OCI-LY1 (cell line): Measurements from ENCODE around the gene NPTX2.

Experiments
- H2AFZ ChIP-seq: fragments of 200-600 bp; sonication (generic), shearing (Covaris generic); 2 replicates; pipeline ENCODE4 v1.6.0; 2014; ENCODE audit warnings: antibody characterized with exemption, mild to moderate bottlenecking, low read length
- H3F3A ChIP-seq: fragments of 200-600 bp; sonication (generic), shearing (Covaris generic); 2 replicates; pipeline ENCODE4 v1.6.0; 2014; ENCODE audit warnings: mild to moderate bottlenecking, antibody characterized with exemption, low read length, moderate library complexity; ENCODE audit not compliant: insufficient read depth
- H3K27ac ChIP-seq: fragments of 200-600 bp; sonication (generic); 2 replicates; pipeline ENCODE4 v1.5.1; 2014; ENCODE audit warnings: low read length, mixed run types, mild to moderate bottlenecking, low read depth; ENCODE audit not compliant: poor library complexity, severe bottlenecking
- H3K27me3 ChIP-seq: fragments of 200-600 bp; sonication (generic); 2 replicates; pipeline ENCODE4 v1.6.0; 2014; ENCODE audit warnings: antibody characterized with exemption, mild to moderate bottlenecking, low read length, moderate library complexity; ENCODE audit not compliant: insufficient read depth
- H3K36me3 ChIP-seq: fragments of 200-600 bp; sonication (generic); 2 replicates; pipeline ENCODE4 v1.6.1; 2014; ENCODE audit warnings: mild to moderate bottlenecking, antibody characterized with exemption, low read length, moderate library complexity, mixed read lengths; ENCODE audit not compliant: insufficient read depth
- H3K4me1 ChIP-seq: fragments of 200-600 bp; sonication (generic); 2 replicates; pipeline ENCODE4 v1.5.1; 2014; ENCODE audit warnings: mild to moderate bottlenecking, low read length, moderate library complexity; ENCODE audit not compliant: insufficient read depth, severe bottlenecking
- H3K4me2 ChIP-seq: fragments of 200-600 bp; sonication (generic), shearing (Covaris generic); 2 replicates; pipeline ENCODE4 v1.6.1; 2014; ENCODE audit warnings: low read length
- H3K4me3 ChIP-seq: fragments of 200-600 bp; sonication (generic); 2 replicates; pipeline ENCODE4 v1.5.1; 2014; ENCODE audit warnings: low read length, low read depth, mild to moderate bottlenecking, mixed read lengths; ENCODE audit not compliant: poor library complexity, severe bottlenecking
- H3K79me2 ChIP-seq: fragments of 200-600 bp; shearing (Covaris generic); 2 replicates; pipeline ENCODE4 v1.6.1; 2016; ENCODE audit warnings: mixed run types, low read length, mixed read lengths; ENCODE audit not compliant: insufficient read depth
- H3K9ac ChIP-seq: fragments of 200-600 bp; sonication (generic), shearing (Covaris generic); 2 replicates; pipeline ENCODE4 v1.6.1; 2014; ENCODE audit warnings: mild to moderate bottlenecking, low read length, mixed read lengths
- H3K9me2 ChIP-seq: fragments of 200-600 bp; sonication (generic), shearing (Covaris generic); 2 replicates; pipeline ENCODE4 v1.6.1; 2014; ENCODE audit warnings: low read depth, mild to moderate bottlenecking, low read length, mixed read lengths
- H3K9me3 ChIP-seq: fragments of 200-600 bp; shearing (Covaris generic); 2 replicates; pipeline ENCODE4 v1.6.1; 2014; ENCODE audit warnings: low read length, mixed read lengths
- H4K20me1 ChIP-seq: fragments of 200-600 bp; sonication (generic), shearing (Covaris generic); 2 replicates; pipeline ENCODE4 v1.6.0; 2016; ENCODE audit warnings: mild to moderate bottlenecking, low read length; ENCODE audit not compliant: insufficient read depth
- EZH2 ChIP-seq: fragments of 200-600 bp; sonication (generic), shearing (Covaris generic); IDR thresholded peaks from 2 replicates; pipeline ENCODE4 v1.8.0; 2017; ENCODE audit warnings: borderline replicate concordance, mixed run types, mild to moderate bottlenecking, antibody characterized with exemption, low read length, moderate library complexity, mixed read lengths
- TF ChIP-seq, protein P1 (sequence below): fragments of 200-600 bp; sonication (generic), shearing (Covaris generic); IDR thresholded peaks from 2 replicates; pipeline ENCODE4 v1.5.1; 2017; ENCODE audit warnings: mild to moderate bottlenecking, antibody characterized with exemption, low read length, moderate library complexity, mixed read lengths

NPTX2 gene

DNA sequence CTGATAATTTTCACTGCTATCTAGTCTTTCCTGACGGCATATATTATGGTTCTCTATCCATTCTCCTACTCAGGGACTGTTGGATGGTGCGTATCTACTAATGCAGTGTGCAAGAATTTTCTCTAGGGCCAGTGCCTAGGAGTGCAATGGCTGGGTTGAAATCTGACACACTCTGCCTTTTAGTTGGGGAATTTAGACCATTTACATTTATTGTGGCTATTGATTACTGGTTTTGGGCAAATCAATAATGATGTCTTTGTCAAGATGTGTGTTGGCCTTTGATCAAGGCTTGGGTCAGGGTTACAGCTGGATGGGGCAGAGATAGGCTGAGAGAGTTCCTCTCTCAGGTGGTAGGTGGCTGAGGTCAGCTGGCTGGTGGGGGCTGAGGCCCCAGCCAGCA lies 21.8 kb downstream of the NPTX2 start:
- Histone ChIP-seq H3K4me3 (no peak overlapping the region), H3K36me3 (peaks cover 5% of the 10 kb centered on the region; the same call in 1 of the 2 replicates), H3K9me3 (peaks cover 14% of the 10 kb centered on the region), H2AFZ (no peak overlapping the region), H4K20me1 (no peaks in the 10 kb centered on the region), H3K4me1 (peaks cover 43% of the 10 kb centered on the region), H3K9me2 (no peaks in the 10 kb centered on the region), H3F3A (peaks cover 12% of the 10 kb centered on the region), H3K4me2 (no peak overlapping the region), H3K27ac (no peak overlapping the region), H3K27me3 (no peaks in the 10 kb centered on the region), H3K79me2 (no peaks in the 10 kb centered on the region), H3K9ac (no peak overlapping the region)
- TF ChIP-seq, protein P1, sequence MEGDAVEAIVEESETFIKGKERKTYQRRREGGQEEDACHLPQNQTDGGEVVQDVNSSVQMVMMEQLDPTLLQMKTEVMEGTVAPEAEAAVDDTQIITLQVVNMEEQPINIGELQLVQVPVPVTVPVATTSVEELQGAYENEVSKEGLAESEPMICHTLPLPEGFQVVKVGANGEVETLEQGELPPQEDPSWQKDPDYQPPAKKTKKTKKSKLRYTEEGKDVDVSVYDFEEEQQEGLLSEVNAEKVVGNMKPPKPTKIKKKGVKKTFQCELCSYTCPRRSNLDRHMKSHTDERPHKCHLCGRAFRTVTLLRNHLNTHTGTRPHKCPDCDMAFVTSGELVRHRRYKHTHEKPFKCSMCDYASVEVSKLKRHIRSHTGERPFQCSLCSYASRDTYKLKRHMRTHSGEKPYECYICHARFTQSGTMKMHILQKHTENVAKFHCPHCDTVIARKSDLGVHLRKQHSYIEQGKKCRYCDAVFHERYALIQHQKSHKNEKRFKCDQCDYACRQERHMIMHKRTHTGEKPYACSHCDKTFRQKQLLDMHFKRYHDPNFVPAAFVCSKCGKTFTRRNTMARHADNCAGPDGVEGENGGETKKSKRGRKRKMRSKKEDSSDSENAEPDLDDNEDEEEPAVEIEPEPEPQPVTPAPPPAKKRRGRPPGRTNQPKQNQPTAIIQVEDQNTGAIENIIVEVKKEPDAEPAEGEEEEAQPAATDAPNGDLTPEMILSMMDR = no peak
- TF ChIP-seq EZH2 = no peak

DNA sequence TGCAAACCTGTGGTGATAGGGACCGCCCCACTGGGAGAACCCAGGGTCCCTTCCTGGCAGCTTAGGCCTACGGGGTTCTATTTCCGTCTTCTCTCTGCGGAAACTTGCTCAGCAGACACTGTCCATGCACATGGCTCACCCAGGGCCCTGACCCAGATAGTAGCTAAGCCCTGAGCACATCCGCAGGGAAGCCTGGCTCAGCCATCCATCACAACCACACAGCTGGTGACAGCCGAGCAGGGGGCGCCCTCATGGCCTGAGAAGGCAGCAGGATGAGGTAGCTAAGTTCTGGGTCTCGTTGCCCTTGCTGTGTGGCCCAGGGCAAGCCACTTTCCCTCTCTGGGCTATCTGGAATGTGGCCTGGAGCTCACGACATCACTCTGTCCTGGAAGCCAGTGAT lies 23.3 kb downstream of the NPTX2 start:
- Histone ChIP-seq H3K27me3 (no peaks in the 10 kb centered on the region), H4K20me1 (no peaks in the 10 kb centered on the region), H3K36me3 (peaks cover 5% of the 10 kb centered on the region; the same call in 1 of the 2 replicates), H3F3A (peaks cover 12% of the 10 kb centered on the region), H3K4me1 (peaks cover 50% of the 10 kb centered on the region), H3K27ac (peak overlapping the region; percentile 97), H3K79me2 (no peaks in the 10 kb centered on the region), H3K9me3 (peaks cover 14% of the 10 kb centered on the region), H3K4me2 (peak overlapping the region; percentile 30; the same call in 1 of the 2 replicates), H3K4me3 (no peak overlapping the region), H2AFZ (no peak overlapping the region), H3K9ac (peak overlapping the region; percentile 3; the same call in 1 of the 2 replicates), H3K9me2 (no peaks in the 10 kb centered on the region)
- no peak for TF ChIP-seq EZH2
- TF ChIP-seq, protein P1 = peak; percentile 44; the same call in 1 of the 2 replicates

DNA sequence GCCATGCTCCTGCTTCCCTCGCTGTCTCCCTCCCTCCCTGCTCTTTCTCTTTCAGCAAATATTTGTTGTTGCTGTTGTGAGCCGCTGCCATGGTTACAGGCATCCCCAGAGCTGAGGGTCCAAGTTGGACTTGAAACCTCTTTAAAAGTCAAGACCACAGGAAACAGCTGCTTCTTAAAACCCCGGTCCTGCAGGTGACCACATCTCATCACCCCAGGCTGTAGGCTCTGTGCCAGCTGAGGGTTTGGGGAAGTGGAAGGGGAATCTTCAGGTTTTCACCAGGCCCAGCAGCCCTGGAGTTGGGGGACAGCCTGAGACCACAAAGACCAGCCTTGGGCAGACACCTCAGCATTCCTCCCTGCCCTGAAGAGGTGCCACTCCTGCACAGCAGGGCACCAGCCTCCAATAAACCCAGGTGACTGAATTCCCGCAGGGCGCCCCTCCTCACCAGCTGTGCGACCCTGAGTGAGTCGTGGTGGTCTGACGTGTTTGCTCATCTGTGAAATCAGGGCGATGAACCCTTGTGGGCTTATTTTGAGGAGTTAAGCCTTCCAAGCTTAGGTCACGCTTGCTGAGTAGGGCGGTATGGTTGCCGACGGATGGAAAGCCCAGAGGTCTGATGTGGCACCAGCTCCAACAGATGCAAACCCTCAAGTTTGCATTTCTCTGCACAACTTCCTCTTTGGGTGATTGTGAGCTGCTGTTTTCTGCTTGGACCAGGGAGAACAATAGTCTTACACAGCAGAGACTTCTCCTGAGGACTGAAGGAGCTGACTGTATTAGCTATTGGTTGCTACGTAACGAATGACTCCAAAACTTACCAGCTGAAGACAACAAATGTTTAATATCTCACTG lies 24.8 kb downstream of the NPTX2 start:
- no peaks in the 10 kb centered on the region for H3K27me3 ChIP-seq
- peak overlapping the region; percentile 54 for H3K4me2 ChIP-seq
- H4K20me1 ChIP-seq = no peaks in the 10 kb centered on the region
- peak overlapping the region; percentile 38 for H3K4me3 ChIP-seq
- peak overlapping the region; percentile 31; the same call in 1 of the 2 replicates for H3K9ac ChIP-seq
- peaks cover 14% of the 10 kb centered on the region for H3K9me3 ChIP-seq
- H3F3A ChIP-seq = peaks cover 12% of the 10 kb centered on the region
- H3K79me2 ChIP-seq = no peaks in the 10 kb centered on the region
- H3K36me3 ChIP-seq = peaks cover 5% of the 10 kb centered on the region; the same call in 1 of the 2 replicates
- H3K9me2 ChIP-seq = no peaks in the 10 kb centered on the region
- peak overlapping the region; percentile 97 for H3K27ac ChIP-seq
- H3K4me1 ChIP-seq = peaks cover 50% of the 10 kb centered on the region
- TF ChIP-seq EZH2 = no peak
- TF ChIP-seq, protein P1 = no peak
- H2AFZ ChIP-seq = no peak overlapping the region
